Activated CD8-positive, alpha-beta memory T cell treated with anti-CD3 and anti-CD28 coated beads, Interleukin-2, amount 50 U/mL, for 24 hours (primary cell): ENCODE data around the gene SUGT1.

ENCODE experiments used
- DNase-seq: peaks from one replicate; pipeline ENCODE4 v3.0.0-alpha.2; 2020; ENCODE audit errors: extremely low read depth

Gene SUGT1

DNA sequence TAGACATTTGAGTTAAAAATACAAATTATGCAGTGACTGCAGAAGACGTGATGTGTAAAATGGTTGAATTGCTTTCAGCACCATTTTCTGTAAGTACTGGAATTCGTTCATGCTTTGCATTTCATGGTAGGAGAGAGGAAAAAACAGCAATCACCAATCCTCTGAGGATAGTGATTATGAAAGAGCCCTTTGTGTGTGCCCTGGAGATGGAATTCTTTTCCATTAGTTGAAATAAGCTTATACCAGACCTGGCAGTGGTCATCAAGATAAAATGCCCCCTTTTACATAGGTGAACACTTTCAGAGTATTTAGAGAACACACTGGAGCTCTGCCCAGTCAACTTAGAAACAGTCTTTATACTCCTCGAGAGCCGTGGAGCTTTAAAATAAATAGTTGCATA is 85.3 kb downstream of the SUGT1 start:
- no peak for DNase-seq

DNA sequence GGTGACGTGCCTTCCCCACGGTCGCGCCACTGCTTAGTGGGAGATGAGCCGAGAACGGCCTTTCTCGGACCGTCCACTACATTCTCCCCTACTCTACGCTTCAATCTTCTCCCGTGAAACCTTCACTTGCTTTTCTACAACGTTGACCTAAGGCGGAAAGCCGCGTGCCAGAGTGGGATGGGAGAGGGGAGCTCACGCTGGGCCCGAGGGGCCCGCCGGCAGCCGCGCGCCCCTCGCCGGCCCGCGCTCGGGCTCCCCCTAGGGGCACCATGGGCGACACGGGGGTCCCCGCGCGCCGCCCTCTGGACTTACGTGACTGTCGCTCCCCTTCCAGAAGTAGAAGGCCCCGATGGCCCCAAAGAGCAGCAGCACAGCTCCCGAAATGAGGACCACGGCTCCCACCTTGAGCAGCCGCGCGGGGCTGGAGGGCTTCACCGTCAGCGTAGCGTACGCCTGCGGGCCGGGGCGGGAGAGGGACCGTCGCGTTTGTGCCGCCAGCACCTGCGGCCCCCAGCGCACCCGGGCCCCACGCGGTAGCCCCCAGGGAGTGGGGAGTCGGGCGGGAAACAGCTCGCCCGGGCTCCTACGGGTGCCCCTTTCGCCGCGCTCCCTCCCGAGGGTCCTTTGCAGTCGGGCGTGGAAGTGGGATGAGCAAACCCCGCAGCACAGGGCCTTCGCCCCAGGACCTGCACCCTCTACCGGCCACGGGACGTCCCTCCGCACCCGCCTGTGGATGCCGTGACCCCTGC is 86.3 kb downstream of the SUGT1 start:
- DNase-seq, result no peak

DNA sequence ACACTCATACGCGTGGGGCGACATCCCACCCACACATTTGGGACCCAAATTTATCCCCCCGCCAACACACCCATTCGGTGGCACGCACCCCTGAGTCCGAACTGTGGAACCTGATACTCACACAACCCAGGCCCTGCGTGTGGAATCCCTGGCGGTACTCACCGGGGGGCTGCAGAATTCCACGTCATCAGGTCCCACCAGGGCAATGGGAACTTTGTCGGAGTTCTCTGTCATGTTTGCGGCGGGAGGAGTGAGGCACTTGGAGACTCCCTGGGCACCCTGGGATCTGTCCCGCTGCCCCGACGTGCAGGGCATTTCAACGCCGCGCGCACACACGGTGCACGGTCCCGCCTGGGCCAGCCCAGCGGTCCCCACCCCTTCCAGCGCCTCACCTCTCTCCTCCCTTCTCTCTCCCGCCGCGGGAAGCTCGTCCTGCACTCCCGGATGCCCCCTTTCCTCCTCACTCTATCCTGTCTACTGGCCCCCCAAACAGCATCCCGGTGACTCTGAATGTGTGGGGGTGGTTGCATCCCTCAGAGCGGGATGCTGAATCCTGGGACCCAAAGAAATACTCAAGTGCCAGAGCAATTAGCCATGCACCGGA is 86.9 kb downstream of the SUGT1 start, which contains the start of gene CNMD:
Gene CNMD (minus strand): TSS at position 353 of the 604 bp plus-strand sequence. CDS start 119 bp downstream, at position 234.
- no peak for DNase-seq

DNA sequence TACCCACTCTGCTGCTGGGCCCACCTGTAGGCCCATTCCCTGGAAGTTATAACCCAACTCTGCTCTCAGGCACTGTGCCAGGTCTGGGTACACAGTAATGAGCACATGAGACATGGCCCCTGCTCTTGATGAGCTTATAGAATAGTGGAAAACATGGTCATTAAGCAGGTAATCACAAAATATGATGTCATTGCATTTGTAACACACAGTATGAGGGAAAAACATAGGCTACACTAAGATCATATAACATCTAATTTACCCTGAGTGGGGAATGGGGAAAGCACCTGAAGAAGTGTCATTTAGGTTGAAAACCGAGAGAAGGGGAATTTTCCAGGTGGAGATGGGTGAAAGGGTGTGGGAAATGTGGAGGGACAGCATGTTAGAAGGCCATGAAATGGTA is 90.9 kb downstream of the SUGT1 start:
- DNase-seq, result no peak

DNA sequence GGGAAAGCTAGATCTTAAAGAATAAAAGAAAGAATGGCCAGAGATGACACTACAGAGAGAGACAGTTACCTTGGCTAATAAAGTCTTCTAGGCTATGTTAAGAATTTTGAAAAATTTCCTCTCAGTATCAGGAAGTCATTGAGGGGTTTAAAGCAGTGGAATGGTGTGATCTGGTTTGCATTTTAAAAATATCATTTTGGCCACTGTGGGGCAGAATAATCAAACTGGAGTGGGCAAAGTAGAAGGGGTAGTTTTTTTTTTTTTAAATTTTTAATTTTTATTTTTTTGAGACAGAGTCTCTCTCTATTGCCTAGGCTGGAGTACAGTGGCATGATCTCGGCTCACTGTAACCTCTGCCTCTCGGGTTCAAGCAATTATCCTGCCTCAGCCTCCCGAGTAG is 91.4 kb downstream of the SUGT1 start:
- DNase-seq, result no peak

DNA sequence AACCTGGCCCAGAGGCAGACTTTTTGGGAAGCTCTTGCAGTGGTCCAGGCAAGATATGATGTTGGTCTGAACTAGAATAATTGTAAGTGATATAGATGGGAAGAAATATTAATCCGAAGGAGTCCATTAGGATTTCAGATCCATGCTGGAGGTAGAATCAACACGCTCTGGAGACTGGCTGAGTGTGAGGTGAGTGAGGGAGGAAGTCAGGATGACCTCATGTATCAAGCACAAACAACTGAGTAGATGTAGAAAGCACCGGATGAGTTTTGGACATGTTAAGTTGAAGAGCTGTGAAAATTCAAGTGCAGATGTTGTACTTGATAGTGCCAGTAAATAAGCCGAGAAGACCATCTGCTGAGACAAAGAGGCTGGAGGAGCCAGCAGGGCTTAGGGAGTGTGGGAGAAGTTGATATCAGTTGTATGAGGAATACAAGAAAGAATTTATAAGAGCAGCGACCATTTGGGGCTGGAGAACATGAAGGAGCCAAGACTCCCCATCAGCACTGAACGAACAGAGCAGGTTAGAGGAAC is 92.3 kb downstream of the SUGT1 start:
- no peak for DNase-seq

DNA sequence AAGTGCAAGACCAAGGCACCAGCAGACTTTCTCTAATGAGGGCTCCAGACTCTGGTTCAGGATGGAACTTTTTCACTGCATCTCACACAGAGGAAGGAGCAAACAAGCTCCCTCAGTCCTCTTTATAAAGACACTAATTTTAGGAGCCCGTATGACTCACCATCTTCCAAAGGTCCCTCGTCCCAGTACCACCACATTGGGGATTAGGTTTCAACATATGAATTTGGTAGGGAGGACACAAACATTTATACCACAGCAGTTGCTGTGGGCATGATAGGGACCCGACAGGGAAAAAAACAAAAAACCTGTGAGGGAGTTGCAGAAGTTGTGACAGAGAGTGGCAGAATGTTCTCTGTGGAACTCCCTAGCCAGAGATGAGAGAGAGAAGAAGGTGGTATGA is 93.5 kb downstream of the SUGT1 start:
- DNase-seq, result no peak

DNA sequence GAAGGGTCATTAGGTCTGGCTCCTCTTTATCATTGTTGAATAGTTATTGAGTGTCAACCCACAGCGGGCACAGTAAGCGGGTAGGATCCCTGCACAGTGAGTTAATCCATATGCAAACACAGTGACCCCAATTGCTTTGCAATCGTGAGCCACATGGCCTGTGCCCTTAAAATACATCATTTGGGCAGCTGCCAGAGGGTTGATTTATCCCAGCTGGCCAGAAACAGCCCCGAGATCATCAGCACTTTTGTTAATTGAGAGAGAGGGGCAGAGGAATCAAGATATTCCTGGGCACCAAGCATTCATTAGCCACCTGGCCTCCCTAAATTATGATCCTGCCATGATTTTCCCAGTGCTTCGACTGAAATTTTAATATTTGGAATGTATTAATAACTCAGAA is 96.8 kb downstream of the SUGT1 start:
- DNase-seq, result no peak
